ENCODE data around the gene FADD. TPM values are rescaled to one million over a fixed set of nuclear protein-coding genes. Genes with fewer than 3 reads are reported as not detected.

The FADD gene
- total RNA-seq, 2 donors from 2014 or later, result 16.0 to 18.4 TPM

GRCh38 chr11:70230840-70231710, 28.0 kb downstream of the FADD start:
- H3K27ac ChIP-seq, result no peak overlapping the region
- 82% methylated on average over 17 of the region's 22 CpGs for WGBS
- no peak for DNase-seq (ENCODE audit: low spot score)

GRCh38 chr11:70233034-70233433, 29.9 kb downstream of the FADD start:
- no peaks in the 10 kb centered on the region for H3K27me3 ChIP-seq (replicated peaks; ENCODE audit: insufficient read depth)
- H3K4me3 ChIP-seq, result no peak overlapping the region
- no peaks in the 10 kb centered on the region for H3K36me3 ChIP-seq
- no peaks in the 10 kb centered on the region for H3K9me3 ChIP-seq
- intact Hi-C loops (cut with DNase I), result no loop called here
- no peak for DNase-seq (ENCODE audit: low spot score)
- H3K27ac ChIP-seq, result no peak overlapping the region
- no peaks in the 10 kb centered on the region for H3K4me1 ChIP-seq (replicated peaks)
- TF ChIP-seq POLR2AphosphoS5 (IDR thresholded peaks at IDR 0.05) (no peak), CTCF (IDR thresholded peaks at IDR 0.05) (no peak), POLR2A (IDR thresholded peaks at IDR 0.05) (no peak)

More at GRCh38 chr11:70230840-70231710, 28.0 kb downstream of the FADD start:
- H3K27me3 ChIP-seq (replicated peaks; ENCODE audit: insufficient read depth), result no peaks in the 10 kb centered on the region
- TF ChIP-seq POLR2A (IDR thresholded peaks at IDR 0.05) (no peak), POLR2AphosphoS5 (IDR thresholded peaks at IDR 0.05) (no peak), CTCF (IDR thresholded peaks at IDR 0.05) (no peak)
- no peak overlapping the region for H3K4me3 ChIP-seq
- H3K9me3 ChIP-seq, result no peaks in the 10 kb centered on the region
- intact Hi-C loops (cut with DNase I), result no loop called here
- no peaks in the 10 kb centered on the region for H3K36me3 ChIP-seq
- H3K4me1 ChIP-seq (replicated peaks), result no peaks in the 10 kb centered on the region

GRCh38 chr11:70233511-70233934, 30.4 kb downstream of the FADD start:
- Histone ChIP-seq H3K27ac (no peak overlapping the region), H3K4me3 (no peak overlapping the region), H3K36me3 (no peaks in the 10 kb centered on the region), H3K4me1 (replicated peaks) (no peaks in the 10 kb centered on the region), H3K27me3 (replicated peaks; ENCODE audit: insufficient read depth) (no peaks in the 10 kb centered on the region), H3K9me3 (no peaks in the 10 kb centered on the region)
- intact Hi-C loops (cut with DNase I), result no loop called here
- no peak for DNase-seq (ENCODE audit: low spot score)
- TF ChIP-seq CTCF (IDR thresholded peaks at IDR 0.05), result no peak
- no peak for TF ChIP-seq POLR2A (IDR thresholded peaks at IDR 0.05)
- no peak for TF ChIP-seq POLR2AphosphoS5 (IDR thresholded peaks at IDR 0.05)
- WGBS, result 32% methylated on average over 8 of the region's 11 CpGs

- TF ChIP-seq POLR2AphosphoS5 (IDR thresholded peaks at IDR 0.05) (no peak), CTCF (IDR thresholded peaks at IDR 0.05) (no peak), POLR2A (IDR thresholded peaks at IDR 0.05) (no peak)
- intact Hi-C loops (cut with DNase I), result no loop called here
- H3K27ac ChIP-seq, result no peak overlapping the region
Observed at GRCh38 chr11:70233962-70234361, 30.9 kb downstream of the FADD start.

GRCh38 chr11:70240337-70240736, 37.2 kb downstream of the FADD start:
- H3K36me3 ChIP-seq, result no peaks in the 10 kb centered on the region
- 63% methylated on average over 16 of the region's 16 CpGs for WGBS
- intact Hi-C loops (cut with DNase I), result no loop called here
- no peak overlapping the region for H3K27ac ChIP-seq
- no peak overlapping the region for H3K4me3 ChIP-seq
- DNase-seq (ENCODE audit: low spot score), result no peak
- H3K27me3 ChIP-seq (replicated peaks; ENCODE audit: insufficient read depth), result no peaks in the 10 kb centered on the region
- no peaks in the 10 kb centered on the region for H3K4me1 ChIP-seq (replicated peaks)
- no peak for TF ChIP-seq POLR2A (IDR thresholded peaks at IDR 0.05)
- no peak for TF ChIP-seq POLR2AphosphoS5 (IDR thresholded peaks at IDR 0.05)
- TF ChIP-seq CTCF (IDR thresholded peaks at IDR 0.05), result no peak
- no peaks in the 10 kb centered on the region for H3K9me3 ChIP-seq

More at GRCh38 chr11:70233962-70234361, 30.9 kb downstream of the FADD start:
- WGBS, result 87% methylated on average over 9 of the region's 9 CpGs
- Histone ChIP-seq H3K36me3 (no peaks in the 10 kb centered on the region), H3K4me3 (no peak overlapping the region), H3K4me1 (replicated peaks) (no peaks in the 10 kb centered on the region), H3K9me3 (no peaks in the 10 kb centered on the region), H3K27me3 (replicated peaks; ENCODE audit: insufficient read depth) (no peaks in the 10 kb centered on the region)
- no peak for DNase-seq (ENCODE audit: low spot score)

Measured in prostate gland (tissue), 2 donors.